HG03196 (cell line): Measurements from ENCODE around the gene FOXN3.

Source experiments
- ATAC-seq: cut with Tn5 transposase; IDR thresholded peaks from one replicate; pipeline ENCODE4 v1.9.1; 2021; ENCODE audit not compliant: unreplicated experiment

Gene FOXN3

GRCh38 chr14:89365061-89365801, 51.8 kb downstream of the FOXN3 start:
- peak; percentile 92 for ATAC-seq

- no peak for ATAC-seq
These were observed 52.7 kb downstream of the FOXN3 start for GRCh38 chr14:89364316-89364715.

- no peak for ATAC-seq
These were observed 56.8 kb downstream of the FOXN3 start for GRCh38 chr14:89360277-89360676.

GRCh38 chr14:89359477-89360222, 57.4 kb downstream of the FOXN3 start:
- ATAC-seq, result no peak

- ATAC-seq, result no peak
These were observed 59.3 kb downstream of the FOXN3 start for GRCh38 chr14:89357655-89358297.

GRCh38 chr14:89356927-89357326, 60.1 kb downstream of the FOXN3 start:
- ATAC-seq, result no peak

- ATAC-seq, result no peak
These were observed 60.5 kb downstream of the FOXN3 start for GRCh38 chr14:89356496-89356895.

GRCh38 chr14:89353766-89354113, 63.3 kb downstream of the FOXN3 start:
- no peak for ATAC-seq

GRCh38 chr14:89352976-89353765, 63.9 kb downstream of the FOXN3 start:
- no peak for ATAC-seq

GRCh38 chr14:89351516-89352404, 65.3 kb downstream of the FOXN3 start:
- peak; percentile 57 for ATAC-seq

GRCh38 chr14:89351221-89351515, 65.9 kb downstream of the FOXN3 start:
- no peak for ATAC-seq

- ATAC-seq, result no peak
These were observed 66.9 kb downstream of the FOXN3 start for GRCh38 chr14:89350152-89350551.

- ATAC-seq, result no peak
These were observed 67.6 kb downstream of the FOXN3 start for GRCh38 chr14:89349171-89350008.

GRCh38 chr14:89348722-89349121, 68.3 kb downstream of the FOXN3 start:
- no peak for ATAC-seq

GRCh38 chr14:89347885-89348284, 69.1 kb downstream of the FOXN3 start:
- ATAC-seq, result no peak

- ATAC-seq, result no peak
These were observed 72.1 kb downstream of the FOXN3 start for GRCh38 chr14:89344920-89345254.

GRCh38 chr14:89343356-89343755, 73.7 kb downstream of the FOXN3 start:
- no peak for ATAC-seq

- no peak for ATAC-seq
These were observed 75.0 kb downstream of the FOXN3 start for GRCh38 chr14:89342049-89342448.
